ENCODE results near the gene SAMM50.

Gene SAMM50

GRCh38 chr22:43948836-43949406 lies 6.3 kb upstream of the SAMM50 start:
- TF ChIP-seq CEBPB (IDR thresholded peaks at IDR 0.05) = no peak
- no peak for TF ChIP-seq TAF1 (IDR thresholded peaks at IDR 0.05; ENCODE audit: low read depth)

GRCh38 chr22:43951391-43951790 lies 3.9 kb upstream of the SAMM50 start:
- no peak for TF ChIP-seq EP300 (IDR thresholded peaks at IDR 0.05; ENCODE audit: borderline replicate concordance)
- TF ChIP-seq FOXM1 (IDR thresholded peaks at IDR 0.05; ENCODE audit: borderline replicate concordance, low read depth) = no peak
- TF ChIP-seq CREB1 (IDR thresholded peaks at IDR 0.05; ENCODE audit: low read depth) = no peak
- TF ChIP-seq TAF1 (IDR thresholded peaks at IDR 0.05; ENCODE audit: low read depth) = no peak
- no peak for TF ChIP-seq REST (IDR thresholded peaks at IDR 0.05; ENCODE audit: low read depth)
- TF ChIP-seq NFIC (IDR thresholded peaks at IDR 0.05) = no peak
- no peak for TF ChIP-seq USF1 (IDR thresholded peaks at IDR 0.05)
- no peak for TF ChIP-seq TCF12 (IDR thresholded peaks at IDR 0.05; ENCODE audit: low read depth)
- TF ChIP-seq CEBPB (IDR thresholded peaks at IDR 0.05) = no peak
- TF ChIP-seq YY1 (IDR thresholded peaks at IDR 0.05; ENCODE audit: low read depth) = no peak
- no peak for TF ChIP-seq TEAD4 (IDR thresholded peaks at IDR 0.05)
- no peak for TF ChIP-seq MAX (IDR thresholded peaks at IDR 0.05)
- no peak for TF ChIP-seq RAD21 (IDR thresholded peaks at IDR 0.05; ENCODE audit: low read depth)
- TF ChIP-seq EGR1 (IDR thresholded peaks at IDR 0.05) = no peak
- no peak for TF ChIP-seq ZBTB7A (IDR thresholded peaks at IDR 0.05; ENCODE audit: low read depth)

GRCh38 chr22:43951966-43952365 lies 3.3 kb upstream of the SAMM50 start:
- TF ChIP-seq ZBTB7A (IDR thresholded peaks at IDR 0.05; ENCODE audit: low read depth) (no peak), FOXM1 (IDR thresholded peaks at IDR 0.05; ENCODE audit: borderline replicate concordance, low read depth) (no peak), EGR1 (IDR thresholded peaks at IDR 0.05) (no peak), NFIC (IDR thresholded peaks at IDR 0.05) (no peak), CEBPB (IDR thresholded peaks at IDR 0.05) (no peak), TEAD4 (IDR thresholded peaks at IDR 0.05) (no peak), USF1 (IDR thresholded peaks at IDR 0.05) (no peak), TAF1 (IDR thresholded peaks at IDR 0.05; ENCODE audit: low read depth) (no peak), REST (IDR thresholded peaks at IDR 0.05; ENCODE audit: low read depth) (no peak), RAD21 (IDR thresholded peaks at IDR 0.05; ENCODE audit: low read depth) (no peak), YY1 (IDR thresholded peaks at IDR 0.05; ENCODE audit: low read depth) (no peak)

- no peak for TF ChIP-seq RAD21 (IDR thresholded peaks at IDR 0.05; ENCODE audit: low read depth)
- TF ChIP-seq TCF12 (IDR thresholded peaks at IDR 0.05; ENCODE audit: low read depth) = no peak
- no peak for TF ChIP-seq MAX (IDR thresholded peaks at IDR 0.05)
- no peak for TF ChIP-seq NFIC (IDR thresholded peaks at IDR 0.05)
- no peak for TF ChIP-seq TAF1 (IDR thresholded peaks at IDR 0.05; ENCODE audit: low read depth)
- TF ChIP-seq USF1 (IDR thresholded peaks at IDR 0.05) = no peak
Measured at GRCh38 chr22:43953988-43954785, 1.1 kb upstream of the SAMM50 start.

GRCh38 chr22:43955883-43956782 lies 891 bp downstream of the SAMM50 start:
- no peak for TF ChIP-seq MAX (IDR thresholded peaks at IDR 0.05)
- no peak for TF ChIP-seq USF1 (IDR thresholded peaks at IDR 0.05)
- TF ChIP-seq YY1 (IDR thresholded peaks at IDR 0.05; ENCODE audit: low read depth) = no peak
- TF ChIP-seq ZBTB7A (IDR thresholded peaks at IDR 0.05; ENCODE audit: low read depth) = no peak
- no peak for TF ChIP-seq CEBPB (IDR thresholded peaks at IDR 0.05)
- TF ChIP-seq NFIC (IDR thresholded peaks at IDR 0.05) = no peak
- no peak for TF ChIP-seq RAD21 (IDR thresholded peaks at IDR 0.05; ENCODE audit: low read depth)

Data from Ishikawa (cell line).